ENCODE results near the gene PIN1.
A peak's percentile ranks its signal among the peaks of the same experiment; 100 is the strongest.
"Not testable (repeated sequence)": the region's sequence is repeated elsewhere in the genome, so short reads cannot be mapped to it uniquely, and the experiment has no call there.

PIN1 gene

DNA sequence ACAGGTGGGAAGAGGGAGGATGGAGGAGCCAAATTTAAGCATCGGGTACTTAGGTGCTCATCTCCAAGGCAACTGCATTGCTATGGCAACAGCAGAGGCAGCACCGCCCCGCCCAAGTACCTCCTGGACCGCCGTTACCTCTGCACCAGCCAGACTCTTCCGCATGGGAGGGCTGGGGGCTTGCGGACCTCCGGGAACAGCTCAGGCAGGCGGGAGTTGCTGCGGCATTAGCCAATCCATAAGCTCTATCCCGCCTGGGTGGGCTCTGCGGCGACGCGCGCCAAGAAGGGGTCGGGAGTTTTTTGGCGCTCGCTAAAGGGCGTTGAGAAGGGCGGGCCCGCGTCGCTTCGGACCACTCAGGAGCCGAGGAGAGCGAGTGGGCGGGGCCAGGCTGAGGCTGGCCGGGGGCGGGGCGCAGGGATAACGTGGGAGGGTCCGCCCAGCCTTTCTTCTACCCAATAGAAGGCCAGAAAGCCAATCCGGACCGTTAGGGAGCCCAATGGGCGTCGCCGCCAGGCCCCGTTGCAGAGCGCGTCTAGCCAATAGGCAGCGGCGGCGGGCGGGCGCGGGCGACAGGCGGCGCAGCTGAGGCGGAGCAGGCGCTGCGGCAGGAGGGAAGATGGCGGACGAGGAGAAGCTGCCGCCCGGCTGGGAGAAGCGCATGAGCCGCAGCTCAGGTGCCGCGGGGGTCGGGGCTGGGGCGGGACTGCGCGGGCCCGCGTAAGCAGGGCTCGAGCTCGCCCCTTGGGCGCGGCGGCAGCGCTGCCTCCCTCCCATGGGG, at the start of gene PIN1:
Gene PIN1, plus strand, starts transcription at position 593 of the 781 bp plus-strand sequence. Its CDS starts 27 bp downstream, at position 620.
- DNase-seq (ENCODE audit: low spot score), result peak; percentile 99

DNA sequence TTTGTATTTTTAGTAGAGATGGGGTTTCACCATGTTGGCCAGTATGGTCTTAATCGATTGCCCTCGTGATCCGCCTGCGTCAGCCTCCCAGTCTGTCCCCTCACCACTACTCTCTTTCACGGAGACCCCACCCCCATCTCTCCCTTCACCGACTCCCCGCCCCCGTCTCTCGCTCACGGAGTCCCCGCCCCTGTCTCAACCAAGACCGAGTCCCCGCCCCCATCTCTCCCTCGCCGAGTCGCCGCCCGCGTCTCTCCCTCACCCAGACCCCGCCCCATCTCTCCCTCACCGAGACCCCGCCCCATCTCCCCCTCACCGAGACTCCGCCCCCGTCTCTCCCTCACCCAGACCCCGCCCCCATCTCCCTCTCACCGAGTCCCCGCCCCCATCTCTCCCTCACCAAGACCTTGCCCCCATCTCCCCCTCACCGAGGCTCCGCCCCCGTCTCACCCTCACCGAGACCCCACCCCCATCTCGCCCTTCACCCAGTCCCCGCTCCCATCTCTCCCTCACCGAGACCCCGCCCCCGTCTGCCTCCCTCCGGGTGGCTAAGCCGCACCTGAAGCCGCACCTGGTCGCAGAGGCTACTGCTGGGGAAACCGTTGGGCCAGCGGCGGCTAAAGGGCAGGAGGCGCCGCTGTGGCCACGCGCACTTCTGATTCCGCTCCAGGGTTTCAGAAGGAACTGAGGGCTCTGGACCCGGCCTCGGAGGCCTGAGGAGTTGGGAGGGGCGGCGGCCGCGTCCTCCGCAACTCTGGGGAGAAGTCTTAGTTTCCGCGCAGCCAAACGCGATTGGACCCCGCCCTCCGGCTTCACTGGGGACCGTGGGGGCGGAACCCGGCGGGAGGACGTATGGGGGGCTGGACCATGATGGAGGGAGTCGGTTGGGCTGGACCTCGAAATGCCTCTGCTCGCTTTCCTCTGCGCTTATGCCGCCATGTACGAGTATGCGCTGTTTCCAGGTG, 49.5 kb upstream of the PIN1 start:
- DNase-seq (ENCODE audit: low spot score), result peak; percentile 99

GRCh38 chr19:9786342-9786741, 48.8 kb upstream of the PIN1 start:
- no peak for DNase-seq (ENCODE audit: low spot score)

- DNase-seq (ENCODE audit: low spot score), result no peak
Measured at GRCh38 chr19:9786819-9787218, 48.3 kb upstream of the PIN1 start.

DNA sequence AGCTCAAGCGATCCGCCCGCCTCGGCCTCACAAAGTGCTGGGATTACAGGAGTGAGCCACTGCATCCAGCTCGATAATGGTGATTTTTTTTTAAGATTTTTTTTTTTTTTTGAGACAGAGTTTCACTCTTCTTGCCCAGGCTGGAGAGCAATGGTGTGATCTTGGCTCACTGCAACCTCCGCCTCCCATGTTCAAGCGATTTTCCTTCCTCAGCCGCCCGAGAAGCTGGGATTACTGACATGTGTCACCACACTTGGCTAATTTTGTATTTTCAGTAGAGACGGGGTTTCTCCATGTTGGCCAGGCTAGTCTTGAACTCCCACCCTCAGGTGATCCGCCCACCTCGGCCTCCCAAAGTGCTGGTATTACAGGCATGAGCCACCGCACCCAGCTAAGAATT, 46.5 kb upstream of the PIN1 start:
- DNase-seq (ENCODE audit: low spot score), result not testable (repeated sequence)

DNA sequence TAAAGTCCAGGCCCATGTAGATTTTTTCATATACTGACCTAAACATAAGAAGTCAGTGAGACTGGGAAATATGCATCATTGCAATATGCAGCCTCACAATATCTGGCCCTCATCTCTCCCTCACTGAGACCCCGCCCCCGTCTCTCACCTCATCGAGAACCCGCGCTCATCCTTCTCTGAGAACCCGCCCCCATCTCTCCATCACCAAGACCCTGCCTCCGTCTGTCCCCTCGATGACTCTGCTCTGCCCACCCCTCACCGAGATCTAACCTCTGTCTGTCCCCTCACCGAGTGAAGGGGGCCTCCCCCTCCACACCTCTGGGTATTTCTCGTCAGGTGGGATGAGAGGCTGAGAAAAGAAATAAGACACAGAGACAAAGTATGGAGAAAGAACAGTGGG, 46.1 kb upstream of the PIN1 start:
- no peak for DNase-seq (ENCODE audit: low spot score)

DNA sequence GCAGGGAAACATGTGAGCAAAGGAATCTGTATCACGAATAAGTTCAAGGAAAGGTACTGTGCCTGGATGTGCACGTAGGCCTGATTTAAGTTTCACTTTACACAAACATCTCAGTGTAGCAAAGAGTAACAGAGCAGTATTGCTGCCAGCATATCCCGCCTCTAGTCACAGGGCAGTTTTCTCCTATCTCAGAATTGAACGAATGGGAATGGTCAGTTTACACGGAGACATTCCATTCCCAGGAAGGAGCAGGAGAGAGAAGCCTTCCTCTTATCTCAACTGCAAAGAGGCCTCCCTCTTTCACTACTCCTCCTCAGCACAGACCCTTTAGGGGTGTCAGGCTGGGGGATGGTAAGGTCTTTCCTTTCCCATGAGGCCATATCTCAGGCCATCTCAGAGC, 45.5 kb upstream of the PIN1 start:
- DNase-seq (ENCODE audit: low spot score), result not testable (repeated sequence)

GRCh38 chr19:9791073-9791367, 44.1 kb upstream of the PIN1 start:
- DNase-seq (ENCODE audit: low spot score), result not testable (repeated sequence)

GRCh38 chr19:9791552-9792205, 43.4 kb upstream of the PIN1 start:
- DNase-seq (ENCODE audit: low spot score), result peak; percentile 97

GRCh38 chr19:9792206-9793070, 42.7 kb upstream of the PIN1 start:
- peak; percentile 98 for DNase-seq (ENCODE audit: low spot score)

DNA sequence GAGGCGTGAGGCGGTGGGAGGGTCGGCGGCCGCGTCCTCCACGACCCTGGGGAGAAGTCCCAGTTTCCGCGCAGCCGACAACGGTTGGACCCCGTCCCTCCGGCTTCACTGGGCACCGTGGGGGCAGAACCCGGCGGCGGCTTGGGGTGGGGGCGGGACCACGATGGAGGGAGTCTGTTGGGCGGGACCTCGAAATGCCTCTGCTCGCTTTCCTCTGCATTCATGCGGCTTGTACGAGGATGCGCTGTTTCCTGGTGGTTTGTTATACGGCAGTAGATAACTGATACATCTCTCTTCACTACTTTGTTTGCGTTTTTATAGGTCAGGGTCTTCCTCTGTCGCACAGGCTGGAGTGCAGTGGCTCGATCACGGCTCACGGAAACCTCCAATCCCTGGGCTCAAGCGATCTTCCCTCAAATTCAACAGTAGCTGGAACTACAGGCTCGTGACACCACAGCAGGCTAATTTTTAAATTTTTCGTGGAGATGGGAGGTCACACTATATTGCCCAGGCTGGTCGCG, 42.0 kb upstream of the PIN1 start:
- DNase-seq (ENCODE audit: low spot score), result peak; percentile 64

- peak; percentile 89 for DNase-seq (ENCODE audit: low spot score)
Measured at GRCh38 chr19:9796113-9796773, 38.9 kb upstream of the PIN1 start.

DNA sequence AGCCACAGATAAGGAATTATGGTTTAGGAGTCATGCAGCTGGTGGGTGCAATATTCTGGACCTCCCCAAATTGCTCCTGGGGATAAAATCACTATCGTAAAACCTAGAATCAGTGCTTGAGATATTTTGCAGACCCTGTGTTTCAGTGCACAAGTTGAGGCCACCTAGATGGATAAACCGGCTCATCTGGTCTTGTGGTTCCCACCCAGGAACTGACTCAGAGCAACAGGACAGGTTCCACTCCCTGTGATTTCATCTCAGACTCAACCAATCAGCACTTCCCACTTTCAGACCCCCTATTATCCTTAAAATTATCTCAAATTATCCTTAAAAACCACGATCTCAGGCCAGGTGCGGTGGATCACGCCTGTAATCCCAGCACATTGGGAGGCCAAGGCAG, 37.2 kb upstream of the PIN1 start:
- DNase-seq (ENCODE audit: low spot score), result no peak

DNA sequence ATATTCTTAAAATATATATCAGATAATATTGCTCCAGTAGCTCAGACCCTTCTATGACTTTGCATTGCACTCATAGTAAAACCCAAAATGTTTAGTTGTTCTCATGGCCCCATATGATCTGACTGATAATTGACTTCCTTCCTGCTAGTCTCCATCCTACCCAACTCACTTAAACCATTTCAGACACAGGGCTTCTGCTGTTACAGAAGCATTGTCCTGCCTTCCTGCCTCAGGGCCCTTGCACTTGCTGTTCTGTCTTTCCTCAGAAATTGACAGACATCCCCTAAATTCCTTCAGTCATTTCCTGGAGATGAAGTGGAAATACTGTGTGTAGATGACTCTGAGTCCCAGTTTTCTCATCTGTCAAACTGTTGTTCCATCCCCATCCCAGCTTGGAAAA, 36.0 kb upstream of the PIN1 start:
- DNase-seq (ENCODE audit: low spot score), result no peak

GRCh38 chr19:9801976-9802375, 33.1 kb upstream of the PIN1 start:
- no peak for DNase-seq (ENCODE audit: low spot score)

GRCh38 chr19:9806803-9807202, 28.3 kb upstream of the PIN1 start:
- no peak for DNase-seq (ENCODE audit: low spot score)

DNA sequence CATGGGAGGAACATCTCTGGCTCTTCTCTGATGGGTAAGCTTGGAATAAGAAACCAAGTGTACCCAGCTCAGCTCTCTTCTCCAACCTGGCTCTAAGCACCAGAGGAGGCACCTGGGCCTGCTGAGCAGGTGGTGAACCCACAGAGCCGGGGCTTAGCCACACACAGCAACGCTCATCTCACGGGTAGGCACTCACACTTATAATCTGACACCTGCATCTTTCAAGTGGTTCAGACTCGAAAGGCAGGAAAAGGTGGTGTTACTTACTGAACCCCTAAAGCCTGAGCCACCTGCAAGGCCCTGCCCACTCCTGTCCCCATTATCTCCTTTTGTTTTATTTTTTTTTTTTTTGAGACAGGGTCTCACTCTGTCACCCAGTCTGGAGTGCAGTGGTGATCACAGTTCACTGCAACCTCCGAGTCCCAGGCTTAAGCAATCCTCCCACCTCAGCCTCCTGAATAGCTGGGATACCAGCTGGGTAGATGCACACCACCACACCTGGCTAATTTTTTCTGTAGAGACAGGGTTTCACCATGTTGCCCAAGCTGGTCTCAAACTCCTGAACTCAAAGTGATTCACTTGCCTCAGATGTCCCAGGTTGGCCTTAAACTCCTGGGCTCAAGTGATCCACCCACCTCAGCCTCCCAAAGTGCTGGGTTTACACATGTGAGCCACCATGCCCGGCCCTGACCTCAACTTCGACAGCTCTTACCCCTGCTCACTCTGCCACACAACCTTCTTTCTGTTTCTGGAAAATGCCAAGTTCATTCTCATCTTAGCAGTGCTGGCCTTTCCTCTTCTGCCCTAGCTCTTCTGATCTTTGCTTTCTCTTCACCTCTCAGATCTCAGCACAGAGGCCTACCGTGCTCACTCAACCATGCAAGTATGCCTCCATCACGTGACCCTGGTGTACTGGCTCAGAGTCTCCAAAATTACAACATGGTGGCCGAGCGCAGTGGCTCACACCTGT, 26.0 kb upstream of the PIN1 start:
- DNase-seq (ENCODE audit: low spot score), result peak; percentile 64

- DNase-seq (ENCODE audit: low spot score), result no peak
Measured at GRCh38 chr19:9811139-9811538, 24.0 kb upstream of the PIN1 start.

- DNase-seq (ENCODE audit: low spot score), result no peak
Measured at GRCh38 chr19:9818175-9818733, 16.9 kb upstream of the PIN1 start.

Measured in CD4-positive, alpha-beta T cell treated with Interleukin-6 at 100 ng/mL for 8 hours (primary cell).